Measurements from ENCODE around the gene SLC26A11.

SLC26A11 gene

GRCh38 chr17:80177986-80178595, 42.1 kb upstream of the SLC26A11 start:
- no peaks in the 10 kb centered on the region for H3K36me3 ChIP-seq
- no peak for TF ChIP-seq CTCF (IDR thresholded peaks at IDR 0.05; ENCODE audit: low read depth, low read length)
- no peak overlapping the region for H3K4me3 ChIP-seq (ENCODE audit: low read depth, low read length)
- H3K9me3 ChIP-seq (ENCODE audit: severe bottlenecking) = no peaks in the 10 kb centered on the region
- no peaks in the 10 kb centered on the region for H3K27me3 ChIP-seq (ENCODE audit: insufficient read depth, low read depth, severe bottlenecking)
- no peak for DNase-seq
- H3K27ac ChIP-seq = no peak overlapping the region

GRCh38 chr17:80180192-80180591, 40.0 kb upstream of the SLC26A11 start:
- no peaks in the 10 kb centered on the region for H3K36me3 ChIP-seq
- DNase-seq = no peak
- no peaks in the 10 kb centered on the region for H3K9me3 ChIP-seq (ENCODE audit: severe bottlenecking)
- no peaks in the 10 kb centered on the region for H3K27me3 ChIP-seq (ENCODE audit: insufficient read depth, low read depth, severe bottlenecking)
- no peak overlapping the region for H3K4me3 ChIP-seq (ENCODE audit: low read depth, low read length)
- TF ChIP-seq CTCF (IDR thresholded peaks at IDR 0.05; ENCODE audit: low read depth, low read length) = no peak
- no peak overlapping the region for H3K27ac ChIP-seq

- no peak overlapping the region for H3K27ac ChIP-seq
- H3K27me3 ChIP-seq (ENCODE audit: insufficient read depth, low read depth, severe bottlenecking) = no peaks in the 10 kb centered on the region
- no peak for DNase-seq
- H3K36me3 ChIP-seq = no peaks in the 10 kb centered on the region
- no peak overlapping the region for H3K4me3 ChIP-seq (ENCODE audit: low read depth, low read length)
- no peak for TF ChIP-seq CTCF (IDR thresholded peaks at IDR 0.05; ENCODE audit: low read depth, low read length)
- H3K9me3 ChIP-seq (ENCODE audit: severe bottlenecking) = no peaks in the 10 kb centered on the region
These were observed 38.8 kb upstream of the SLC26A11 start for GRCh38 chr17:80181431-80181830.

GRCh38 chr17:80182118-80182844, 37.9 kb upstream of the SLC26A11 start:
- no peak overlapping the region for H3K4me3 ChIP-seq (ENCODE audit: low read depth, low read length)
- DNase-seq = no peak
- no peaks in the 10 kb centered on the region for H3K9me3 ChIP-seq (ENCODE audit: severe bottlenecking)
- H3K36me3 ChIP-seq = no peaks in the 10 kb centered on the region
- H3K27ac ChIP-seq = no peak overlapping the region
- H3K27me3 ChIP-seq (ENCODE audit: insufficient read depth, low read depth, severe bottlenecking) = no peaks in the 10 kb centered on the region
- no peak for TF ChIP-seq CTCF (IDR thresholded peaks at IDR 0.05; ENCODE audit: low read depth, low read length)

GRCh38 chr17:80182845-80183223, 37.4 kb upstream of the SLC26A11 start:
- no peak overlapping the region for H3K27ac ChIP-seq
- no peak for DNase-seq
- no peaks in the 10 kb centered on the region for H3K36me3 ChIP-seq
- H3K4me3 ChIP-seq (ENCODE audit: low read depth, low read length) = no peak overlapping the region
- H3K9me3 ChIP-seq (ENCODE audit: severe bottlenecking) = no peaks in the 10 kb centered on the region
- no peaks in the 10 kb centered on the region for H3K27me3 ChIP-seq (ENCODE audit: insufficient read depth, low read depth, severe bottlenecking)
- TF ChIP-seq CTCF (IDR thresholded peaks at IDR 0.05; ENCODE audit: low read depth, low read length) = no peak

Data from WERI-Rb-1 (cell line).